K562 (cell line): ENCODE data around the gene BHLHE23. TPM values are rescaled to one million over a fixed set of nuclear protein-coding genes. Genes with fewer than 3 reads are reported as not detected.

Source experiments
- ATAC-seq: fragments of 200-7000 bp; cut with Tn5 transposase; 3 replicates; pipeline ENCODE4 v1.9.1; 2020; ENCODE audit warnings: moderate library complexity
- BruUV-seq: library from RNA; stranded (reverse); fragments of 400-500 nt; replicated peaks from 2 replicates; lab custom pipeline; 2021; lab: Mats Ljungman, UMichigan
- CTCF ChIA-PET: fragments of 300-600 bp; formaldehyde crosslinking; extraction: SDS; loops from one replicate; lab custom pipeline; 2021; ENCODE audit warnings: low intra/inter-chr PET ratio; lab: Yijun Ruan, JAX
- POLR2A ChIA-PET: fragments of 300-600, 350-650 bp; sonication (Branson Sonifier 250); formaldehyde crosslinking; extraction: SDS; loops from one replicate; lab custom pipeline; 2021; ENCODE audit warnings: antibody characterized with exemption, inconsistent platforms; lab: Yijun Ruan, JAX
- DNase-seq, 4 experiments: peaks; one replicate each; pipeline versions ENCODE4 v3.0.0 to v3.0.0-alpha.2; 2011 to 2018; ENCODE audit warnings: low spot score in 3 of 4, mixed read lengths in 3 of 4; ENCODE audit errors: extremely low read depth in 1 of 4
- FAIRE-seq: peaks from 2 replicates; lab custom pipeline; 2011; peaks lifted over from hg19 to GRCh38; lab: Jason Lieb, UNC
- H2AFZ ChIP-seq: 2 replicates; pipeline ENCODE4 v1.6.0; 2011; ENCODE audit warnings: low read depth, low read length, control low read depth, inconsistent platforms
- H3K27ac ChIP-seq: fragments of 200-600 bp; 3 replicates; pipeline ENCODE4 v1.8.0; 2011; ENCODE audit warnings: low read depth, mild to moderate bottlenecking, control low read depth, inconsistent platforms, low read length, moderate library complexity, mixed read lengths; ENCODE audit errors: extremely low read depth
- H3K27me3 ChIP-seq, 2 experiments: fragments of 300-600 bp in 1 of 2; 2 replicates in 1 of 2; 3 replicates in 1 of 2; pipeline versions ENCODE4 v1.6.0 to v1.8.0; 2011; ENCODE audit warnings: inconsistent platforms in 2 of 2, low read length in 2 of 2, mild to moderate bottlenecking in 1 of 2, mixed read lengths in 1 of 2, moderate library complexity in 1 of 2; ENCODE audit not compliant: control insufficient read depth in 2 of 2, insufficient read depth in 2 of 2
- H3K36me3 ChIP-seq: fragments of 300-600 bp; 3 replicates; pipeline ENCODE4 v1.8.0; 2011; ENCODE audit warnings: mild to moderate bottlenecking, low read length, inconsistent platforms; ENCODE audit not compliant: control insufficient read depth, insufficient read depth
- H3K4me1 ChIP-seq, 2 experiments: fragments of 200-600 bp in 1 of 2; replicated peaks in 1 of 2; 2 replicates in 1 of 2; 3 replicates in 1 of 2; pipeline versions ENCODE4 v1.5.1 to v1.8.0; 2011; ENCODE audit warnings: inconsistent platforms in 2 of 2, low read length in 2 of 2, mild to moderate bottlenecking in 1 of 2, mixed read lengths in 1 of 2, moderate library complexity in 1 of 2; ENCODE audit not compliant: control insufficient read depth in 2 of 2, insufficient read depth in 2 of 2
- H3K4me2 ChIP-seq: 2 replicates; pipeline ENCODE4 v1.6.1; 2011; ENCODE audit warnings: low read length, control low read depth, inconsistent platforms, mixed read lengths; ENCODE audit not compliant: insufficient read depth
- H3K4me3 ChIP-seq: fragments of 200-600 bp; sonication (generic), shearing (Covaris generic); 2 replicates; pipeline ENCODE4 v1.5.1; 2016; ENCODE audit warnings: control low read depth, inconsistent platforms
- H3K79me2 ChIP-seq: fragments of 200-600 bp; 3 replicates; pipeline ENCODE4 v1.8.0; 2011; ENCODE audit warnings: low read length, inconsistent platforms; ENCODE audit not compliant: control insufficient read depth, insufficient read depth
- H3K9ac ChIP-seq, 2 experiments: 2 replicates each; pipeline versions ENCODE4 v1.6.0 to v1.6.1; 2011; ENCODE audit warnings: low read depth in 2 of 2, low read length in 2 of 2, control low read depth in 1 of 2, inconsistent platforms in 1 of 2, mild to moderate bottlenecking in 1 of 2, mixed read lengths in 1 of 2; ENCODE audit not compliant: insufficient read depth in 1 of 2
- H3K9me1 ChIP-seq: one replicate; pipeline ENCODE4 v1.6.0; 2011; ENCODE audit warnings: inconsistent platforms, mild to moderate bottlenecking, low read length, moderate library complexity; ENCODE audit not compliant: control insufficient read depth, insufficient read depth
- H3K9me3 ChIP-seq: replicated peaks from 2 replicates; pipeline ENCODE4 v1.5.1; 2011; ENCODE audit warnings: low read depth, low read length, inconsistent platforms; ENCODE audit not compliant: control insufficient read depth, insufficient read depth
- H4K20me1 ChIP-seq: replicated peaks from 2 replicates; pipeline ENCODE4 v1.6.1; 2011; ENCODE audit warnings: low read length, inconsistent platforms, mixed read lengths; ENCODE audit not compliant: control insufficient read depth, insufficient read depth
- ATF7 ChIP-seq: fragments of 450-650 bp; IDR thresholded peaks from 2 replicates; pipeline ENCODE4 v1.7.1; 2014; ENCODE audit warnings: mild to moderate bottlenecking, moderate library complexity
- PHF21A ChIP-seq: fragments of 450-650 bp; IDR thresholded peaks from 2 replicates; pipeline ENCODE4 v1.6.1; 2017; ENCODE audit warnings: low read depth, borderline replicate concordance
- STAG1 ChIP-seq: sonication (generic); formaldehyde crosslinking; IDR thresholded peaks from 2 replicates; pipeline ENCODE4 v1.5.0; 2020; ENCODE audit warnings: missing genetic modification reagents, borderline replicate concordance
- WGBS: fragments of 100-300 bp; shearing (Covaris generic); methylation state at CpG from one replicate; pipeline ENCODE4 v1.1.6; 2016; ENCODE audit warnings: low coverage, mixed read lengths; ENCODE audit not compliant: insufficient coverage; ENCODE audit errors: missing lambda C conversion rate; 5-methylcytosine and 5-hydroxymethylcytosine counted together
- in situ Hi-C: fragments of 300-500 bp; cut with MboI; formaldehyde crosslinking; loops from 4 replicates; pipeline ENCODE4 v1.15.0; 2018; ENCODE audit warnings: inconsistent platforms, mixed read lengths
- intact Hi-C: fragments of 100-400 bp; cut with micrococcal nuclease; formaldehyde crosslinking; loops from 2 replicates; pipeline ENCODE4 v1.14.2; 2022
- polyA plus RNA-seq, 8 experiments: library from polyadenylated mRNA; depleted of rRNA in 4 of 8; stranded (reverse) in 5 of 8; unstranded in 3 of 8; fragments of >200 nt; fragmentation: Nextera tagmentation in 2 of 8; fragmentation: Illumina TruSeq in 1 of 8; extraction: Ambion mirVana in 2 of 8; extraction: Trizol in 1 of 8; gene quantifications; 2 replicates each; pipeline versions ENCODE4 v1.2.1 to v1.2.3, GENCODE V29; 2011 to 2014; ENCODE audit warnings: inconsistent platforms in 1 of 8, missing spikeins in 1 of 8
- total RNA-seq, 7 experiments: library from RNA; depleted of rRNA in 6 of 7; stranded (reverse); fragments of >200 nt in 6 of 7; fragmentation: Illumina TruSeq in 2 of 7; extraction: Trizol in 2 of 7; gene quantifications; 2 replicates each; pipeline versions ENCODE4 v1.2.1 to v1.2.3, GENCODE V29; 2011 to 2021; ENCODE audit warnings: low replicate concordance in 1 of 7
- TF ChIP-seq, protein P1 (sequence below), 3 experiments: IDR thresholded peaks in 2 of 3; conservative IDR thresholded peaks in 1 of 3; 2 replicates each; pipeline ENCODE4 v1.5.1; 2011 to 2012; ENCODE audit warnings: low read length in 3 of 3, mild to moderate bottlenecking in 3 of 3, control low read depth in 2 of 3, improper control_type of control experiment in 1 of 3, inconsistent platforms in 1 of 3, low read depth in 1 of 3, mixed read lengths in 1 of 3, moderate library complexity in 1 of 3; ENCODE audit not compliant: insufficient read depth in 2 of 3
- TF ChIP-seq, protein P2 (sequence below), 2 experiments: IDR thresholded peaks; 2 replicates each; pipeline ENCODE4 v1.6.1; 2011; ENCODE audit warnings: borderline replicate concordance in 1 of 2, control low read depth in 1 of 2, low read depth in 1 of 2, low read length in 1 of 2, mild to moderate bottlenecking in 1 of 2, mixed read lengths in 1 of 2, moderate library complexity in 1 of 2; ENCODE audit not compliant: insufficient read depth in 1 of 2, insufficient read length in 1 of 2, poor library complexity in 1 of 2, severe bottlenecking in 1 of 2; ENCODE audit errors: extremely low read depth in 1 of 2

Gene BHLHE23
- total and polyA plus RNA-seq, 9 of the 15 experiments (the other 6 are each of a cell fraction or from before 2014, with no cell fraction given) = not detected

DNA sequence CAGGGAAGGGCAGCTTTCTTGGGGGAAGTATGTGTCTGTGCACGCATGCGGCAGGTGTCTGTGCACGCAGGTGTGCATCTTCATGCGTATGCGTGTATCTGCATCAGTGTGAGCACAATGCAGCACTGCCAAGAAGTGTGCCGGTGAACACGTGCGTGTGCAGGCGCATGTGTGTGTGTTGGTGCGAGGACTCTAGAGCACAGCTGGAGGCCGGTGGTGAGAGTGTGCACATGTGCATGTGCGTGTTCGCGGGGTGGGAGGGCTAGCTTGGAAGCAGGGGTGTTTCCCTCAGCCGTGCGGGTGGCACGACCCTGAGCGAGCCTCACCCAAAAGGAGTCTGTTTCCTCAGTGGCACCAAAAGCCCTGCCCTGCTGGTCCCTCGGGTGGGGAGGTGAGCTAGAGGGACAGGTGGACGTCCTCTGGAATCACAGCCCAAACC, 46.7 kb downstream of the BHLHE23 start (continued):
- TF ChIP-seq PHF21A (no peak), ATF7 (no peak)
- TF ChIP-seq, protein P1, sequence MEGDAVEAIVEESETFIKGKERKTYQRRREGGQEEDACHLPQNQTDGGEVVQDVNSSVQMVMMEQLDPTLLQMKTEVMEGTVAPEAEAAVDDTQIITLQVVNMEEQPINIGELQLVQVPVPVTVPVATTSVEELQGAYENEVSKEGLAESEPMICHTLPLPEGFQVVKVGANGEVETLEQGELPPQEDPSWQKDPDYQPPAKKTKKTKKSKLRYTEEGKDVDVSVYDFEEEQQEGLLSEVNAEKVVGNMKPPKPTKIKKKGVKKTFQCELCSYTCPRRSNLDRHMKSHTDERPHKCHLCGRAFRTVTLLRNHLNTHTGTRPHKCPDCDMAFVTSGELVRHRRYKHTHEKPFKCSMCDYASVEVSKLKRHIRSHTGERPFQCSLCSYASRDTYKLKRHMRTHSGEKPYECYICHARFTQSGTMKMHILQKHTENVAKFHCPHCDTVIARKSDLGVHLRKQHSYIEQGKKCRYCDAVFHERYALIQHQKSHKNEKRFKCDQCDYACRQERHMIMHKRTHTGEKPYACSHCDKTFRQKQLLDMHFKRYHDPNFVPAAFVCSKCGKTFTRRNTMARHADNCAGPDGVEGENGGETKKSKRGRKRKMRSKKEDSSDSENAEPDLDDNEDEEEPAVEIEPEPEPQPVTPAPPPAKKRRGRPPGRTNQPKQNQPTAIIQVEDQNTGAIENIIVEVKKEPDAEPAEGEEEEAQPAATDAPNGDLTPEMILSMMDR (IDR thresholded peaks at IDR 0.05 in 2 of 3, conservative IDR thresholded peaks at IDR 0.05 in 1 of 3; ENCODE audit: insufficient read depth in 2 of 3, low read depth in 1 of 3, low read length in 3 of 3) = no peak

GRCh38 chr20:62959101-62959971, 47.4 kb downstream of the BHLHE23 start:
- peaks cover 53 to 87% of the 10 kb centered on the region in 2 experiments for H3K27me3 ChIP-seq
- ChIA-PET POLR2A (interaction anchor here (1.5 kb wide), 1 partner anchor 8 kb away, joined by 6 read pairs; no protein-coding TSS in a partner anchor), CTCF (no interaction called here)
- BruUV-seq = no TSS peak
- no peak overlapping the region for H3K4me3 ChIP-seq
- no peak overlapping the region for H3K27ac ChIP-seq
- 8% methylated on average over 42 of the region's 43 CpGs for WGBS
- peak overlapping the region in 1 of 2 experiments; percentile 26; a peak in 1 of 4 replicates for H3K9ac ChIP-seq
- H3K9me1 ChIP-seq = no peaks in the 10 kb centered on the region
- intact Hi-C loops (no loop called here), in situ Hi-C loops (no loop called here)
- ATAC-seq (peak; percentile 25; the same call in 1 of the 3 replicates), FAIRE-seq (no peak), DNase-seq (no peak)
- H3K79me2 ChIP-seq = no peaks in the 10 kb centered on the region
- no peaks in the 10 kb centered on the region for H3K36me3 ChIP-seq
- H3K9me3 ChIP-seq = no peaks in the 10 kb centered on the region
- H3K4me1 ChIP-seq = peaks cover 0 to 62% of the 10 kb centered on the region in 2 experiments; a peak in 2 of 5 replicates
- H4K20me1 ChIP-seq = peaks cover 17% of the 10 kb centered on the region
- no peak for TF ChIP-seq STAG1 (CRISPR knock-in tag)
- TF ChIP-seq, protein P2, sequence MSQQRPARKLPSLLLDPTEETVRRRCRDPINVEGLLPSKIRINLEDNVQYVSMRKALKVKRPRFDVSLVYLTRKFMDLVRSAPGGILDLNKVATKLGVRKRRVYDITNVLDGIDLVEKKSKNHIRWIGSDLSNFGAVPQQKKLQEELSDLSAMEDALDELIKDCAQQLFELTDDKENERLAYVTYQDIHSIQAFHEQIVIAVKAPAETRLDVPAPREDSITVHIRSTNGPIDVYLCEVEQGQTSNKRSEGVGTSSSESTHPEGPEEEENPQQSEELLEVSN (IDR thresholded peaks at IDR 0.05; ENCODE audit: borderline replicate concordance in 1 of 2, extremely low read depth in 1 of 2, insufficient read depth in 1 of 2, insufficient read length in 1 of 2, low read depth in 1 of 2, low read length in 1 of 2, poor library complexity in 1 of 2, severe bottlenecking in 1 of 2) = peak in 1 of 2 experiments; percentile 51
- H3K4me2 ChIP-seq = no peak overlapping the region
- no peak overlapping the region for H2AFZ ChIP-seq
